ENCODE data around the gene PRDM12. TPM values are rescaled to one million over a fixed set of nuclear protein-coding genes. Genes with fewer than 3 reads are reported as not detected.

The PRDM12 gene
- total and polyA plus RNA-seq, 2 donors (not counting 1 experiment from before 2014, with no cell fraction given): not detected

GRCh38 chr9:130703501-130703900 lies 39.1 kb downstream of the PRDM12 start:
- H3K36me3 ChIP-seq (ENCODE audit: control insufficient read depth, insufficient read depth, low read length): peaks cover 14% of the 10 kb centered on the region
- peaks cover 3% of the 10 kb centered on the region for H3K79me2 ChIP-seq (ENCODE audit: control insufficient read depth, insufficient read depth, low read length)
- H2AFZ ChIP-seq (ENCODE audit: low read length): no peak overlapping the region
- H3K4me2 ChIP-seq (ENCODE audit: extremely low read depth, insufficient read depth, low read length): no peak overlapping the region
- no peak overlapping the region for H3K9ac ChIP-seq (ENCODE audit: insufficient read depth, low read length)
- H3K4me1 ChIP-seq (ENCODE audit: control insufficient read depth, extremely low read depth, insufficient read depth, low read length): peaks cover 4% of the 10 kb centered on the region
- no peak for TF ChIP-seq EZH2 (IDR thresholded peaks at IDR 0.05; ENCODE audit: low read length, missing control alignments)
- no peak for TF ChIP-seq CTCF (conservative IDR thresholded peaks at IDR 0.05 in 1 of 2, IDR thresholded peaks at IDR 0.05 in 1 of 2; ENCODE audit: low read depth in 1 of 2, low read length in 2 of 2)
- no peak for DNase-seq (ENCODE audit: low read depth in 2 of 2)
- H3K27me3 ChIP-seq (ENCODE audit: control insufficient read depth, insufficient read depth, low read length): no peaks in the 10 kb centered on the region
- H3K9me3 ChIP-seq (ENCODE audit: control insufficient read depth, insufficient read depth, low read depth, low read length): no peaks in the 10 kb centered on the region
- H3K27ac ChIP-seq (ENCODE audit: insufficient read depth, low read length): no peak overlapping the region
- no peaks in the 10 kb centered on the region for H4K20me1 ChIP-seq (ENCODE audit: control insufficient read depth, extremely low read depth, insufficient read depth, low read length)
- no peak overlapping the region for H3K4me3 ChIP-seq (replicated peaks in 1 of 4; ENCODE audit: control extremely low read depth in 1 of 4, insufficient read depth in 1 of 4, low read depth in 3 of 4, low read length in 4 of 4)

- H3K4me2 ChIP-seq (ENCODE audit: extremely low read depth, insufficient read depth, low read length): no peak overlapping the region
- H3K27ac ChIP-seq (ENCODE audit: insufficient read depth, low read length): no peak overlapping the region
- no peaks in the 10 kb centered on the region for H3K4me1 ChIP-seq (ENCODE audit: control insufficient read depth, extremely low read depth, insufficient read depth, low read length)
- peak; percentile 60 to 66 for TF ChIP-seq CTCF (conservative IDR thresholded peaks at IDR 0.05 in 1 of 2, IDR thresholded peaks at IDR 0.05 in 1 of 2; ENCODE audit: low read depth in 1 of 2, low read length in 2 of 2)
- no peak for TF ChIP-seq EZH2 (IDR thresholded peaks at IDR 0.05; ENCODE audit: low read length, missing control alignments)
- no peaks in the 10 kb centered on the region for H3K9me3 ChIP-seq (ENCODE audit: control insufficient read depth, insufficient read depth, low read depth, low read length)
- no peak overlapping the region for H3K9ac ChIP-seq (ENCODE audit: insufficient read depth, low read length)
- H3K79me2 ChIP-seq (ENCODE audit: control insufficient read depth, insufficient read depth, low read length): no peaks in the 10 kb centered on the region
- peak; percentile 51 to 80 for DNase-seq (ENCODE audit: low read depth in 2 of 2)
- H3K36me3 ChIP-seq (ENCODE audit: control insufficient read depth, insufficient read depth, low read length): peaks cover 7% of the 10 kb centered on the region
- no peaks in the 10 kb centered on the region for H4K20me1 ChIP-seq (ENCODE audit: control insufficient read depth, extremely low read depth, insufficient read depth, low read length)
- no peaks in the 10 kb centered on the region for H3K27me3 ChIP-seq (ENCODE audit: control insufficient read depth, insufficient read depth, low read length)
- H3K4me3 ChIP-seq (replicated peaks in 1 of 4; ENCODE audit: control extremely low read depth in 1 of 4, insufficient read depth in 1 of 4, low read depth in 3 of 4, low read length in 4 of 4): no peak overlapping the region
- no peak overlapping the region for H2AFZ ChIP-seq (ENCODE audit: low read length)
Observed at GRCh38 chr9:130707225-130707976, 43.0 kb downstream of the PRDM12 start.

- Histone ChIP-seq H2AFZ (ENCODE audit: low read length) (no peak overlapping the region), H3K27me3 (ENCODE audit: control insufficient read depth, insufficient read depth, low read length) (no peaks in the 10 kb centered on the region), H4K20me1 (ENCODE audit: control insufficient read depth, extremely low read depth, insufficient read depth, low read length) (no peaks in the 10 kb centered on the region), H3K79me2 (ENCODE audit: control insufficient read depth, insufficient read depth, low read length) (peaks cover 29% of the 10 kb centered on the region), H3K9ac (ENCODE audit: insufficient read depth, low read length) (no peak overlapping the region), H3K4me1 (ENCODE audit: control insufficient read depth, extremely low read depth, insufficient read depth, low read length) (no peaks in the 10 kb centered on the region), H3K27ac (ENCODE audit: insufficient read depth, low read length) (no peak overlapping the region), H3K4me2 (ENCODE audit: extremely low read depth, insufficient read depth, low read length) (no peak overlapping the region), H3K4me3 (replicated peaks in 1 of 4; ENCODE audit: control extremely low read depth in 1 of 4, insufficient read depth in 1 of 4, low read depth in 3 of 4, low read length in 4 of 4) (no peak overlapping the region), H3K36me3 (ENCODE audit: control insufficient read depth, insufficient read depth, low read length) (no peaks in the 10 kb centered on the region), H3K9me3 (ENCODE audit: control insufficient read depth, insufficient read depth, low read depth, low read length) (no peaks in the 10 kb centered on the region)
- DNase-seq (ENCODE audit: low read depth in 2 of 2): no peak
- TF ChIP-seq EZH2 (IDR thresholded peaks at IDR 0.05; ENCODE audit: low read length, missing control alignments) (no peak), CTCF (conservative IDR thresholded peaks at IDR 0.05 in 1 of 2, IDR thresholded peaks at IDR 0.05 in 1 of 2; ENCODE audit: low read depth in 1 of 2, low read length in 2 of 2) (no peak)
Observed at GRCh38 chr9:130710822-130711352, 46.5 kb downstream of the PRDM12 start.
